H1 (cell line): ENCODE measurements around the gene GSG1L. TPM values are rescaled to one million over a fixed set of nuclear protein-coding genes. Genes with fewer than 3 reads are reported as not detected.

Experiments
- CTCF ChIP-seq, 3 experiments: IDR thresholded peaks; 1 replicate in 2 of 3; 2 replicates in 1 of 3; pipeline versions ENCODE4 v1.5.1 to v1.6.1; 2011; ENCODE audit warnings: low read length in 3 of 3, mild to moderate bottlenecking in 3 of 3, inconsistent platforms in 2 of 3, low read depth in 1 of 3, moderate library complexity in 1 of 3; ENCODE audit not compliant: insufficient read depth in 1 of 3; ENCODE audit errors: control extremely low read depth in 1 of 3
- GABPA ChIP-seq: IDR thresholded peaks from 2 replicates; pipeline ENCODE4 v1.6.1; 2011; ENCODE audit warnings: mild to moderate bottlenecking, low read length, moderate library complexity, borderline replicate concordance; ENCODE audit not compliant: insufficient read depth
- HDAC2 ChIP-seq, 2 experiments: fragments of 300-600 bp in 1 of 2; sonication (generic) in 1 of 2; IDR thresholded peaks; 2 replicates each; pipeline ENCODE4 v1.6.1; 2011 to 2012; ENCODE audit warnings: low read depth in 2 of 2, low read length in 2 of 2, mild to moderate bottlenecking in 2 of 2, moderate library complexity in 2 of 2, borderline replicate concordance in 1 of 2, inconsistent platforms in 1 of 2
- HDAC6 ChIP-seq: IDR thresholded peaks from one replicate; pipeline ENCODE4 v1.7.1; 2012; ENCODE audit warnings: low read depth, mild to moderate bottlenecking, inconsistent platforms, low read length, moderate library complexity
- NRF1 ChIP-seq: IDR thresholded peaks from 2 replicates; pipeline ENCODE4 v1.6.1; 2011; ENCODE audit warnings: mild to moderate bottlenecking, low read depth, low read length, improper control_type of control experiment
- SP1 ChIP-seq: IDR thresholded peaks from 2 replicates; pipeline ENCODE4 v1.6.1; 2011; ENCODE audit warnings: low read depth, low read length
- polyA plus RNA-seq, 7 experiments: library from polyadenylated mRNA; depleted of rRNA in 3 of 7; stranded (reverse) in 5 of 7; unstranded in 2 of 7; fragments of >200 nt in 5 of 7; fragments of 200-250 nt in 2 of 7; gene quantifications; 1 replicate in 5 of 7; 2 replicates in 1 of 7; 4 replicates in 1 of 7; pipeline versions ENCODE4 v1.2.1 to v1.2.3, GENCODE V29; 2011 to 2013; ENCODE audit warnings: missing spikeins in 2 of 7, mixed read lengths in 2 of 7
- total RNA-seq: library from RNA; stranded (reverse); fragmentation: NEBNext Ultra II Directional; extraction: Animal tissue kit (Norgen Biotek cat#: 25700); gene quantifications from 2 replicates; pipeline ENCODE4 v1.2.1, GENCODE V29; 2021

Gene GSG1L
- total and polyA plus RNA-seq, 2 of the 8 experiments (the other 6 are each of a cell fraction or from before 2014, with no cell fraction given): 0.71 to 1.1 TPM

GRCh38 chr16:28069971-28070794, 6.7 kb upstream of the GSG1L start (continued):
- TF ChIP-seq GABPA (no peak), HDAC6 (no peak), SP1 (no peak), CTCF (IDR thresholded peaks at IDR 0.05; ENCODE audit: control extremely low read depth in 1 of 3, insufficient read depth in 1 of 3, low read depth in 1 of 3, low read length in 3 of 3) (no peak), HDAC2 (IDR thresholded peaks at IDR 0.05; ENCODE audit: borderline replicate concordance in 1 of 2, low read depth in 2 of 2, low read length in 2 of 2) (no peak), NRF1 (no peak)
